IMR-90 (cell line): ENCODE data around the gene ZNF146.

Experiments
- RFX5 ChIP-seq: IDR thresholded peaks from 2 replicates; pipeline ENCODE4 v1.8.0; 2012; ENCODE audit warnings: low read depth, mild to moderate bottlenecking, low read length, moderate library complexity
- TF ChIP-seq, protein P1 (sequence below): conservative IDR thresholded peaks from 2 replicates; pipeline ENCODE4 v1.5.1; 2012; ENCODE audit warnings: mild to moderate bottlenecking, low read depth, low read length, improper control_type of control experiment

GRCh38 chr19:36196249-36196648 lies 18.7 kb upstream of the ZNF146 start:
- TF ChIP-seq, protein P1, sequence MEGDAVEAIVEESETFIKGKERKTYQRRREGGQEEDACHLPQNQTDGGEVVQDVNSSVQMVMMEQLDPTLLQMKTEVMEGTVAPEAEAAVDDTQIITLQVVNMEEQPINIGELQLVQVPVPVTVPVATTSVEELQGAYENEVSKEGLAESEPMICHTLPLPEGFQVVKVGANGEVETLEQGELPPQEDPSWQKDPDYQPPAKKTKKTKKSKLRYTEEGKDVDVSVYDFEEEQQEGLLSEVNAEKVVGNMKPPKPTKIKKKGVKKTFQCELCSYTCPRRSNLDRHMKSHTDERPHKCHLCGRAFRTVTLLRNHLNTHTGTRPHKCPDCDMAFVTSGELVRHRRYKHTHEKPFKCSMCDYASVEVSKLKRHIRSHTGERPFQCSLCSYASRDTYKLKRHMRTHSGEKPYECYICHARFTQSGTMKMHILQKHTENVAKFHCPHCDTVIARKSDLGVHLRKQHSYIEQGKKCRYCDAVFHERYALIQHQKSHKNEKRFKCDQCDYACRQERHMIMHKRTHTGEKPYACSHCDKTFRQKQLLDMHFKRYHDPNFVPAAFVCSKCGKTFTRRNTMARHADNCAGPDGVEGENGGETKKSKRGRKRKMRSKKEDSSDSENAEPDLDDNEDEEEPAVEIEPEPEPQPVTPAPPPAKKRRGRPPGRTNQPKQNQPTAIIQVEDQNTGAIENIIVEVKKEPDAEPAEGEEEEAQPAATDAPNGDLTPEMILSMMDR: no peak
- TF ChIP-seq RFX5: no peak
